BE2C (cell line): Measurements from ENCODE around the gene DUOX2.
"Not testable (repeated sequence)": the region's sequence is repeated elsewhere in the genome, so short reads cannot be mapped to it uniquely, and the experiment has no call there.

Source experiments
- DNase-seq: peaks from one replicate; pipeline ENCODE4 v3.0.0-alpha.2; 2020
- H3K27me3 ChIP-seq: fragments of 250-450 bp; sonication (Bioruptor Pico); 2 replicates; pipeline ENCODE4 v1.5.1; 2020; ENCODE audit warnings: mild to moderate bottlenecking
- H3K36me3 ChIP-seq: fragments of 250-450 bp; sonication (Bioruptor Pico); 2 replicates; pipeline ENCODE4 v1.5.1; 2020; ENCODE audit warnings: mild to moderate bottlenecking
- H3K4me1 ChIP-seq: fragments of 250-450 bp; sonication (Bioruptor Pico); 2 replicates; pipeline ENCODE4 v1.5.1; 2020
- H3K4me3 ChIP-seq: 2 replicates; pipeline ENCODE4 v1.5.1; 2011; ENCODE audit warnings: low read depth, low read length
- H3K9me3 ChIP-seq: fragments of 250-450 bp; sonication (Bioruptor Pico); 2 replicates; pipeline ENCODE4 v1.5.1; 2020
- TF ChIP-seq, protein P1 (sequence below): IDR thresholded peaks from 2 replicates; pipeline ENCODE4 v1.5.1; 2012; ENCODE audit warnings: mild to moderate bottlenecking, low read depth, low read length

Gene DUOX2

DNA sequence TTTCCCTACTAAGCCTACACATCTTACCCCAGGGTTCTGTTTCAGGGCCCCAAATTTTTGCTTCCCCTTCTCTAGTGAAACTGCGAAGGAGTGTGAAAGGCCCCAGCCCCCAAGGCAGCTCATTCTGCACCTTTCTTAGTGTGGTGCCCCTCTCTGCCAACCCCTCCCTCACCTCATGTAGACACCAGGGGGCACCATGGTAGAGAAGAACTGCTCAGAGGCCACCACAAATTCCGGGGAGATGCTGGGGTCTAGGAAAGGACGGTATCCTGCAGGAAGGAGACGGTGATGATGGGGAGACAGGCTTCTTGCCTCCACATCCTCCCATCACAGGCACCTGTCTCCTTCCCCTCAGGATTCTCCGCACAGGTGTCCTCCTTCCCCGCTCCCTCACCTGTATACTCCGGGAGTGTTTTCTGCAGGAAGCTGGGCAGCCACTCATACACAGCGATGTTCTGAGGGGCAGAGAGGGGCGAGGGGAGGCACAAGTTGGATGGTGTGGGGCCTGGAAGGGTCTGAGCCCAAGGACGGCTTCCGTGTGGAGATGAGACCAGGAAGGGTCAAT is 3.6 kb downstream of the DUOX2 start:
- TF ChIP-seq, protein P1, sequence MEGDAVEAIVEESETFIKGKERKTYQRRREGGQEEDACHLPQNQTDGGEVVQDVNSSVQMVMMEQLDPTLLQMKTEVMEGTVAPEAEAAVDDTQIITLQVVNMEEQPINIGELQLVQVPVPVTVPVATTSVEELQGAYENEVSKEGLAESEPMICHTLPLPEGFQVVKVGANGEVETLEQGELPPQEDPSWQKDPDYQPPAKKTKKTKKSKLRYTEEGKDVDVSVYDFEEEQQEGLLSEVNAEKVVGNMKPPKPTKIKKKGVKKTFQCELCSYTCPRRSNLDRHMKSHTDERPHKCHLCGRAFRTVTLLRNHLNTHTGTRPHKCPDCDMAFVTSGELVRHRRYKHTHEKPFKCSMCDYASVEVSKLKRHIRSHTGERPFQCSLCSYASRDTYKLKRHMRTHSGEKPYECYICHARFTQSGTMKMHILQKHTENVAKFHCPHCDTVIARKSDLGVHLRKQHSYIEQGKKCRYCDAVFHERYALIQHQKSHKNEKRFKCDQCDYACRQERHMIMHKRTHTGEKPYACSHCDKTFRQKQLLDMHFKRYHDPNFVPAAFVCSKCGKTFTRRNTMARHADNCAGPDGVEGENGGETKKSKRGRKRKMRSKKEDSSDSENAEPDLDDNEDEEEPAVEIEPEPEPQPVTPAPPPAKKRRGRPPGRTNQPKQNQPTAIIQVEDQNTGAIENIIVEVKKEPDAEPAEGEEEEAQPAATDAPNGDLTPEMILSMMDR = peak; percentile 42
- Histone ChIP-seq H3K27me3 (peaks cover 42% of the 10 kb centered on the region), H3K4me1 (no peaks in the 10 kb centered on the region; the same call in 1 of the 2 replicates)

DNA sequence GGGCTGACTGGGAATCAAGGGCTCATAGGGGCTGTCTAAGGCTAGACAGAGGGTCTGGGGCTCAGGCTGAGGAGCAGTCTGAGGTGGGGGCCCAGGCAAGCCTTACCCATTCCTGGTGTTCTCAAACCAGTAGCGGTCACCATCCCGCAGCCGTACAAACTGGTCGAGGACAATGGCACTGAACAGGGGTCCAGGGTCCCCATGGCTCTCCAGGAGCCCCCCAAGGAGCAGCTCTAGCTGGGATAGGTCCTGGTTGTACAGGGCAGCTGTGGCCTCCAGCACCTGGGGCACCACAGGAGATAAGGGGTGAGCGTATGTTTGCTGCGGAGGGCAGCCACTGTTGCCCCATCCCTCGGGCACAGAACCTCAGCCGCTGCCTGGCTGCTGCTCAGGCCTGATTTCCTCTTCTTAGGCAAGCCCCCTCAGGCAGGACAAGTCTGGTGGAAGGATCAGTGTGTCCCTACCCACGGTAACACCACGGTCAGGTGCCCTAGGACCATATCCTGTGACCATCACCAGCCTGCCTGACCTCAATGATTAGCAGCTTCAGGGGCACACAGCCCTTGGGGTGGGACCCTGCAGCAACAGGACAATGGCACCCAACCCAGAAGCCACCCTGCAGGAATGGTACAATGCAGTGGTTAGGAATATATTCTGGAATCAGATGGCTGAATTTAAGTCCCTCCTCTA is 5.9 kb downstream of the DUOX2 start:
- Histone ChIP-seq H3K9me3 (no peaks in the 10 kb centered on the region), H3K36me3 (no peaks in the 10 kb centered on the region), H3K4me1 (no peaks in the 10 kb centered on the region; the same call in 1 of the 2 replicates), H3K27me3 (peaks cover 19% of the 10 kb centered on the region), H3K4me3 (no peak overlapping the region)
- TF ChIP-seq, protein P1 = no peak
- DNase-seq = no peak

More for the DNA sequence above, 3.6 kb downstream of the DUOX2 start:
- Histone ChIP-seq H3K4me3 (no peak overlapping the region), H3K36me3 (no peaks in the 10 kb centered on the region), H3K9me3 (no peaks in the 10 kb centered on the region)
- DNase-seq = no peak

DNA sequence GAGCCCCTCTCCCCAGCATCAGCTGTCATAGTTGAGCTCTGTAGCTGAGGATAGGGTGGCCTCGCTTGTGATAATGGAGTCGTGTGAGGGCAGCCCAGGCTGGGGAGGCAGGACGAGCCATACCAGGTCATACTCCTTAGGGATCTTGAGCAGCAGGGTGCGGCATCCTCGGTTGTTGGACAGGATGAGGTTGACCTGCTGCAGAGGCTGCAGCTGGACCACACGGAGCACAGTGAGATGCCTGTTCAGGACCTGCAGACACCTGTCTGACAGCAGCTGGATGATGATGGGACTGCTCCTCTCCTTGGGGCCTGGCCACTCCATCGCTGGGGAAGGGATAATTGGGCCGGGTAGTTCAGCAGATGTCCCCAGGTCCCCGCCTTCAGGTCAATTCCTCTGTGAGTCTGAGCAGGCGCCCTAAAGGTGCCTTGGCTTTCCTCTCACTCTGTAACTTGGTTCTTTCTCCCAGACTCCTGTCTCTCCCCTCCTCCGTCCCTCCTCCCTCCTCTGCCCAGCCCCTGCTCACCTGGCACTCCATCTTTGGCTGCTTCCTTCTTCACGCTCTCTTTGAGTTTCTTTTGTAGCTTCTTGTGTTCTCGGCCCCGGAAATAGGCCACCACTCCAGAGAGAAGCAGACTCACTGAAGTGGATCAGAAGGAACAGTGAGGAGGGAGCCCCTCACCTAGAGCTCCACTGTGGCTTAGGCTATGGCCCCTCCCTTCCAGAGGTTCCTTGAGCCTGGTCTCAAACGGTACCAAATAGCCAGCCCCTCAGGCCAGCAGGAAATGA is 7.8 kb downstream of the DUOX2 start:
- no peaks in the 10 kb centered on the region for H3K36me3 ChIP-seq
- no peaks in the 10 kb centered on the region for H3K4me1 ChIP-seq
- no peak overlapping the region for H3K4me3 ChIP-seq
- no peak for DNase-seq
- peaks cover under 1% of the 10 kb centered on the region for H3K27me3 ChIP-seq
- TF ChIP-seq, protein P1 = no peak
- no peaks in the 10 kb centered on the region for H3K9me3 ChIP-seq

DNA sequence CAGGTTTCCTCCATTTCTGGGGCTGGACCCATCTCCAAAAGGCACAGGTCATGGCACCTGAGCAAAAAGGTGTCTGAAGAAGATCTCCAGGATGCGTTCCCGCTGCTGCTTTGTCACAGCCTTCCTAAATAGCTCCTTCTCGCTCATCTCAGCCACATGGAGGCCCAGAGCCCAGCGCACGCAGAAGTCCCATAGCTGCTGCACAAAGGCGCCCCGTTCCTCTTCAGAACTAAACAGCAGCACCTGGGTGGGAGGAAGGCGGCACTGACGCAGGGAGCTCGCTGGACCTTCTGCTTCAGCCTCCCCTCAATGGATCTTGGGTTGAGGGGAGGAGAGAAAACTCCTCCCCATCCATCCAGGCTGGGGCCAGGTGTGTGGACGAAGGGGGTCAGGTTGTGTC is 8.4 kb downstream of the DUOX2 start:
- TF ChIP-seq, protein P1 = no peak
- DNase-seq = no peak
- no peak overlapping the region for H3K4me3 ChIP-seq
- no peaks in the 10 kb centered on the region for H3K36me3 ChIP-seq
- H3K4me1 ChIP-seq = no peaks in the 10 kb centered on the region
- H3K9me3 ChIP-seq = no peaks in the 10 kb centered on the region
- no peaks in the 10 kb centered on the region for H3K27me3 ChIP-seq

DNA sequence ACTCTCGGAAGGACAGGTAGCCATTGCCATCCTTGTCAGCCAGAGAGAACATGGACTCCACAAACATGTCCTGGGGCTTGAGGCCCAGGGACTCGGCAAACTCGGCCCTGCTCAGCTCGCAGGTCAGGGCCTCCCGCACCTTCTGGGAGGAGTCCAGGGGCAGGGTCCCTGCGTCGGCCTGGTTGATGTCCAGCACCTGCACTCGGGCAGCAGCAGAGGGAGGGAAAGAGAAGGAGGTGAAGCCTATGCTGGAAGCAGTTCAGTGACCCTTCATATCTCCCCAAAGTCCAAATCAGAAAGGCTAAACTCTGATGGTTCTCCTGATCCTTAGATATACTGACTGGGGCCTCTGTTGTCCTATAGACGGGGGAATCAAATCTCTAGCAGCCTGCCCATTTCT is 9.8 kb downstream of the DUOX2 start:
- not testable (repeated sequence) for H3K9me3 ChIP-seq, H3K4me3 ChIP-seq, H3K27me3 ChIP-seq, H3K4me1 ChIP-seq, H3K36me3 ChIP-seq, DNase-seq

DNA sequence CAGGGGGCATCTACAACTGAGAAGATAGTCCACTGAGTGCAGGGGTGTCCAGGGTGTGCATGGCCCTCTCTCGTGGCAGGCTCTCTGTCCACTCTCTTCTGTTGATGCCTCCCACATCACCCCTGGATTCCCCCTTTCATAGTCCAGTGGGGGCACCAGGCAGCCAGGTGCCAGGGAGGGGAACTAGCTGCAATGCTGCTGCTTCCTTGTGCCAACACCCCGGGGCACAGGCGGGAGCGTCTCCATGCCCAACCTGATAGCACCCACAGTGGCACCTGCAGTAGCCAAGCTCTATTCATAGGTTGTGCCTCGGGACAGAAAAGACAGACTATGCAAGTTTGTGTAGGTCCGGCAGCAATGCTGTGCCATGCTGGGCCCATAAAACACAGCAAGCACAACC is 11.7 kb downstream of the DUOX2 start:
- Histone ChIP-seq H3K9me3 (no peaks in the 10 kb centered on the region), H3K27me3 (no peaks in the 10 kb centered on the region), H3K36me3 (no peaks in the 10 kb centered on the region), H3K4me1 (no peaks in the 10 kb centered on the region), H3K4me3 (no peak overlapping the region)
- TF ChIP-seq, protein P1 = no peak
- no peak for DNase-seq
